ENCODE results near the gene FHAD1.
"Not testable (repeated sequence)": the region's sequence is repeated elsewhere in the genome, so short reads cannot be mapped to it uniquely, and the experiment has no call there.

Gene FHAD1

GRCh38 chr1:15303935-15304334 is 56.9 kb downstream of the FHAD1 start:
- DNase-seq (ENCODE audit: low read depth in 3 of 3, low spot score in 1 of 3): no peak

- peak; percentile 16 to 65 (median 33) for DNase-seq (ENCODE audit: low read depth in 3 of 3, low spot score in 1 of 3)
Observed at GRCh38 chr1:15304708-15305467, 57.9 kb downstream of the FHAD1 start.

- no peak for DNase-seq (ENCODE audit: low read depth in 3 of 3, low spot score in 1 of 3)
Observed at GRCh38 chr1:15305468-15305770, 58.4 kb downstream of the FHAD1 start.

- not testable (repeated sequence) for DNase-seq (ENCODE audit: low read depth in 3 of 3, low spot score in 1 of 3)
Observed at GRCh38 chr1:15306352-15306751, 59.3 kb downstream of the FHAD1 start.

GRCh38 chr1:15308135-15308534 is 61.1 kb downstream of the FHAD1 start:
- DNase-seq (ENCODE audit: low read depth in 3 of 3, low spot score in 1 of 3): no peak

GRCh38 chr1:15308621-15309027 is 61.6 kb downstream of the FHAD1 start:
- DNase-seq (ENCODE audit: low read depth in 3 of 3, low spot score in 1 of 3): no peak

GRCh38 chr1:15309687-15310086 is 62.7 kb downstream of the FHAD1 start:
- no peak for DNase-seq (ENCODE audit: low read depth in 3 of 3, low spot score in 1 of 3)

GRCh38 chr1:15310544-15310943 is 63.5 kb downstream of the FHAD1 start:
- DNase-seq (ENCODE audit: low read depth in 3 of 3, low spot score in 1 of 3): no peak

GRCh38 chr1:15311122-15311822 is 64.2 kb downstream of the FHAD1 start:
- DNase-seq (ENCODE audit: low read depth in 3 of 3, low spot score in 1 of 3): no peak

GRCh38 chr1:15311880-15312279 is 64.9 kb downstream of the FHAD1 start:
- DNase-seq (ENCODE audit: low read depth in 3 of 3, low spot score in 1 of 3): no peak

GRCh38 chr1:15312626-15313411 is 65.8 kb downstream of the FHAD1 start:
- DNase-seq (ENCODE audit: low read depth in 3 of 3, low spot score in 1 of 3): no peak

- no peak for DNase-seq (ENCODE audit: low read depth in 3 of 3, low spot score in 1 of 3)
Observed at GRCh38 chr1:15314328-15315281, 67.6 kb downstream of the FHAD1 start.

- DNase-seq (ENCODE audit: low read depth in 3 of 3, low spot score in 1 of 3): no peak
Observed at GRCh38 chr1:15315815-15316214, 68.8 kb downstream of the FHAD1 start.

- DNase-seq (ENCODE audit: low read depth in 3 of 3, low spot score in 1 of 3): no peak
Observed at GRCh38 chr1:15316510-15316909, 69.5 kb downstream of the FHAD1 start.

GRCh38 chr1:15320267-15320666 is 73.2 kb downstream of the FHAD1 start:
- DNase-seq (ENCODE audit: low read depth in 3 of 3, low spot score in 1 of 3): no peak

- DNase-seq (ENCODE audit: low read depth in 3 of 3, low spot score in 1 of 3): no peak
Observed at GRCh38 chr1:15321601-15322000, 74.6 kb downstream of the FHAD1 start.

- DNase-seq (ENCODE audit: low read depth in 3 of 3, low spot score in 1 of 3): no peak
Observed at GRCh38 chr1:15322648-15323350, 75.8 kb downstream of the FHAD1 start.

- peak; percentile 38 to 54 (median 52) for DNase-seq (ENCODE audit: low read depth in 3 of 3, low spot score in 1 of 3)
Observed at GRCh38 chr1:15323351-15323988, 76.4 kb downstream of the FHAD1 start.

GRCh38 chr1:15323989-15324868 is 77.2 kb downstream of the FHAD1 start:
- no peak for DNase-seq (ENCODE audit: low read depth in 3 of 3, low spot score in 1 of 3)
